Measurements from ENCODE around the gene ATP8A2.
"Not testable (repeated sequence)": the region's sequence is repeated elsewhere in the genome, so short reads cannot be mapped to it uniquely, and the experiment has no call there.

The ATP8A2 gene

GRCh38 chr13:25939961-25940687 is 568.4 kb downstream of the ATP8A2 start:
- Histone ChIP-seq H3K27ac (ENCODE audit: low read length) (no peak overlapping the region), H3K9me3 (ENCODE audit: control insufficient read depth in 1 of 2, low read length in 2 of 2) (no peaks in the 10 kb centered on the region), H3K4me1 (ENCODE audit: control insufficient read depth in 1 of 2, insufficient read depth in 2 of 2, low read length in 2 of 2) (no peaks in the 10 kb centered on the region), H3K36me3 (ENCODE audit: control insufficient read depth in 1 of 2, insufficient read depth in 2 of 2, low read length in 2 of 2) (no peaks in the 10 kb centered on the region), H3K4me3 (ENCODE audit: low read depth in 1 of 2, low read length in 2 of 2) (no peak overlapping the region), H3K27me3 (ENCODE audit: low read depth, low read length) (no peaks in the 10 kb centered on the region)

GRCh38 chr13:25943081-25943480 is 571.3 kb downstream of the ATP8A2 start:
- no peaks in the 10 kb centered on the region for H3K27me3 ChIP-seq (ENCODE audit: low read depth, low read length)
- no peak overlapping the region for H3K4me3 ChIP-seq (ENCODE audit: low read depth in 1 of 2, low read length in 2 of 2)
- H3K4me1 ChIP-seq (ENCODE audit: control insufficient read depth in 1 of 2, insufficient read depth in 2 of 2, low read length in 2 of 2), result no peaks in the 10 kb centered on the region
- no peak overlapping the region for H3K27ac ChIP-seq (ENCODE audit: low read length)
- no peaks in the 10 kb centered on the region for H3K36me3 ChIP-seq (ENCODE audit: control insufficient read depth in 1 of 2, insufficient read depth in 2 of 2, low read length in 2 of 2)
- no peaks in the 10 kb centered on the region for H3K9me3 ChIP-seq (ENCODE audit: control insufficient read depth in 1 of 2, low read length in 2 of 2)

- no peaks in the 10 kb centered on the region for H3K4me1 ChIP-seq (ENCODE audit: control insufficient read depth in 1 of 2, insufficient read depth in 2 of 2, low read length in 2 of 2)
- H3K4me3 ChIP-seq (ENCODE audit: low read depth in 1 of 2, low read length in 2 of 2), result no peak overlapping the region
These were observed 571.9 kb downstream of the ATP8A2 start for GRCh38 chr13:25943658-25944057.

GRCh38 chr13:25945596-25945995 is 573.8 kb downstream of the ATP8A2 start:
- Histone ChIP-seq H3K27me3 (ENCODE audit: low read depth, low read length) (no peaks in the 10 kb centered on the region), H3K4me1 (ENCODE audit: control insufficient read depth in 1 of 2, insufficient read depth in 2 of 2, low read length in 2 of 2) (no peaks in the 10 kb centered on the region), H3K36me3 (ENCODE audit: control insufficient read depth in 1 of 2, insufficient read depth in 2 of 2, low read length in 2 of 2) (no peaks in the 10 kb centered on the region), H3K27ac (ENCODE audit: low read length) (no peak overlapping the region), H3K9me3 (ENCODE audit: control insufficient read depth in 1 of 2, low read length in 2 of 2) (no peaks in the 10 kb centered on the region), H3K4me3 (ENCODE audit: low read depth in 1 of 2, low read length in 2 of 2) (no peak overlapping the region)

More at GRCh38 chr13:25943658-25944057, 571.9 kb downstream of the ATP8A2 start:
- Histone ChIP-seq H3K27ac (ENCODE audit: low read length) (no peak overlapping the region), H3K9me3 (ENCODE audit: control insufficient read depth in 1 of 2, low read length in 2 of 2) (no peaks in the 10 kb centered on the region), H3K36me3 (ENCODE audit: control insufficient read depth in 1 of 2, insufficient read depth in 2 of 2, low read length in 2 of 2) (no peaks in the 10 kb centered on the region), H3K27me3 (ENCODE audit: low read depth, low read length) (no peaks in the 10 kb centered on the region)

GRCh38 chr13:25946321-25946720 is 574.5 kb downstream of the ATP8A2 start:
- Histone ChIP-seq H3K36me3 (ENCODE audit: control insufficient read depth in 1 of 2, insufficient read depth in 2 of 2, low read length in 2 of 2) (no peaks in the 10 kb centered on the region), H3K27ac (ENCODE audit: low read length) (no peak overlapping the region), H3K27me3 (ENCODE audit: low read depth, low read length) (no peaks in the 10 kb centered on the region)

GRCh38 chr13:25948910-25949309 is 577.1 kb downstream of the ATP8A2 start:
- H3K27me3 ChIP-seq (ENCODE audit: low read depth, low read length), result no peaks in the 10 kb centered on the region
- peaks cover 3 to 7% of the 10 kb centered on the region in 2 donors for H3K9me3 ChIP-seq (ENCODE audit: control insufficient read depth in 1 of 2, low read length in 2 of 2)
- H3K4me3 ChIP-seq (ENCODE audit: low read depth in 1 of 2, low read length in 2 of 2), result no peak overlapping the region

More at GRCh38 chr13:25946321-25946720, 574.5 kb downstream of the ATP8A2 start:
- peaks cover 3 to 7% of the 10 kb centered on the region in 2 donors for H3K9me3 ChIP-seq (ENCODE audit: control insufficient read depth in 1 of 2, low read length in 2 of 2)
- H3K4me3 ChIP-seq (ENCODE audit: low read depth in 1 of 2, low read length in 2 of 2), result no peak overlapping the region
- H3K4me1 ChIP-seq (ENCODE audit: control insufficient read depth in 1 of 2, insufficient read depth in 2 of 2, low read length in 2 of 2), result no peaks in the 10 kb centered on the region

GRCh38 chr13:25951831-25952230 is 580.1 kb downstream of the ATP8A2 start:
- no peaks in the 10 kb centered on the region for H3K36me3 ChIP-seq (ENCODE audit: control insufficient read depth in 1 of 2, insufficient read depth in 2 of 2, low read length in 2 of 2)
- H3K9me3 ChIP-seq (ENCODE audit: control insufficient read depth in 1 of 2, low read length in 2 of 2), result peaks cover 3 to 7% of the 10 kb centered on the region in 2 donors
- no peaks in the 10 kb centered on the region for H3K27me3 ChIP-seq (ENCODE audit: low read depth, low read length)
- no peaks in the 10 kb centered on the region for H3K4me1 ChIP-seq (ENCODE audit: control insufficient read depth in 1 of 2, insufficient read depth in 2 of 2, low read length in 2 of 2)
- H3K4me3 ChIP-seq (ENCODE audit: low read depth in 1 of 2, low read length in 2 of 2), result no peak overlapping the region
- no peak overlapping the region for H3K27ac ChIP-seq (ENCODE audit: low read length)

More at GRCh38 chr13:25948910-25949309, 577.1 kb downstream of the ATP8A2 start:
- Histone ChIP-seq H3K27ac (ENCODE audit: low read length) (no peak overlapping the region), H3K4me1 (ENCODE audit: control insufficient read depth in 1 of 2, insufficient read depth in 2 of 2, low read length in 2 of 2) (no peaks in the 10 kb centered on the region), H3K36me3 (ENCODE audit: control insufficient read depth in 1 of 2, insufficient read depth in 2 of 2, low read length in 2 of 2) (no peaks in the 10 kb centered on the region)

- not testable (repeated sequence) for H3K27ac ChIP-seq (ENCODE audit: low read length); H3K36me3 ChIP-seq (ENCODE audit: control insufficient read depth in 1 of 2, insufficient read depth in 2 of 2, low read length in 2 of 2); H3K27me3 ChIP-seq (ENCODE audit: low read depth, low read length); H3K4me1 ChIP-seq (ENCODE audit: control insufficient read depth in 1 of 2, insufficient read depth in 2 of 2, low read length in 2 of 2); H3K9me3 ChIP-seq (ENCODE audit: control insufficient read depth in 1 of 2, low read length in 2 of 2); H3K4me3 ChIP-seq (ENCODE audit: low read depth in 1 of 2, low read length in 2 of 2)
These were observed 582.3 kb downstream of the ATP8A2 start for GRCh38 chr13:25954080-25954479.

- H3K9me3 ChIP-seq (ENCODE audit: control insufficient read depth in 1 of 2, low read length in 2 of 2); H3K27me3 ChIP-seq (ENCODE audit: low read depth, low read length); H3K36me3 ChIP-seq (ENCODE audit: control insufficient read depth in 1 of 2, insufficient read depth in 2 of 2, low read length in 2 of 2); H3K27ac ChIP-seq (ENCODE audit: low read length); H3K4me3 ChIP-seq (ENCODE audit: low read depth in 1 of 2, low read length in 2 of 2); H3K4me1 ChIP-seq (ENCODE audit: control insufficient read depth in 1 of 2, insufficient read depth in 2 of 2, low read length in 2 of 2): not testable (repeated sequence)
These were observed 583.2 kb downstream of the ATP8A2 start for GRCh38 chr13:25954943-25955342.

- Histone ChIP-seq H3K27me3 (ENCODE audit: low read depth, low read length) (no peaks in the 10 kb centered on the region), H3K4me3 (ENCODE audit: low read depth in 1 of 2, low read length in 2 of 2) (no peak overlapping the region), H3K36me3 (ENCODE audit: control insufficient read depth in 1 of 2, insufficient read depth in 2 of 2, low read length in 2 of 2) (no peaks in the 10 kb centered on the region), H3K27ac (ENCODE audit: low read length) (no peak overlapping the region), H3K9me3 (ENCODE audit: control insufficient read depth in 1 of 2, low read length in 2 of 2) (no peaks in the 10 kb centered on the region), H3K4me1 (ENCODE audit: control insufficient read depth in 1 of 2, insufficient read depth in 2 of 2, low read length in 2 of 2) (peaks cover 0 to 4% of the 10 kb centered on the region in 2 donors)
These were observed 587.2 kb downstream of the ATP8A2 start for GRCh38 chr13:25958986-25959385.

- H3K4me1 ChIP-seq (ENCODE audit: control insufficient read depth in 1 of 2, insufficient read depth in 2 of 2, low read length in 2 of 2), result peaks cover 0 to 5% of the 10 kb centered on the region in 2 donors
- no peaks in the 10 kb centered on the region for H3K9me3 ChIP-seq (ENCODE audit: control insufficient read depth in 1 of 2, low read length in 2 of 2)
- no peaks in the 10 kb centered on the region for H3K36me3 ChIP-seq (ENCODE audit: control insufficient read depth in 1 of 2, insufficient read depth in 2 of 2, low read length in 2 of 2)
- H3K4me3 ChIP-seq (ENCODE audit: low read depth in 1 of 2, low read length in 2 of 2), result no peak overlapping the region
- no peak overlapping the region for H3K27ac ChIP-seq (ENCODE audit: low read length)
- no peaks in the 10 kb centered on the region for H3K27me3 ChIP-seq (ENCODE audit: low read depth, low read length)
These were observed 589.5 kb downstream of the ATP8A2 start for GRCh38 chr13:25961294-25961693.

GRCh38 chr13:25963674-25964073 is 591.9 kb downstream of the ATP8A2 start:
- Histone ChIP-seq H3K4me1 (ENCODE audit: control insufficient read depth in 1 of 2, insufficient read depth in 2 of 2, low read length in 2 of 2) (peaks cover 0 to 5% of the 10 kb centered on the region in 2 donors), H3K36me3 (ENCODE audit: control insufficient read depth in 1 of 2, insufficient read depth in 2 of 2, low read length in 2 of 2) (no peaks in the 10 kb centered on the region), H3K27ac (ENCODE audit: low read length) (no peak overlapping the region), H3K27me3 (ENCODE audit: low read depth, low read length) (no peaks in the 10 kb centered on the region), H3K4me3 (ENCODE audit: low read depth in 1 of 2, low read length in 2 of 2) (no peak overlapping the region), H3K9me3 (ENCODE audit: control insufficient read depth in 1 of 2, low read length in 2 of 2) (no peaks in the 10 kb centered on the region)

Measured in muscle layer of duodenum (tissue), 2 donors.